OCI-LY1 (cell line): ENCODE results near the gene SLC12A3.

Source experiments
- EZH2 ChIP-seq: fragments of 200-600 bp; sonication (generic), shearing (Covaris generic); IDR thresholded peaks from 2 replicates; pipeline ENCODE4 v1.8.0; 2017; ENCODE audit warnings: borderline replicate concordance, mixed run types, mild to moderate bottlenecking, antibody characterized with exemption, low read length, moderate library complexity, mixed read lengths
- TF ChIP-seq, protein P1 (sequence below): fragments of 200-600 bp; sonication (generic), shearing (Covaris generic); IDR thresholded peaks from 2 replicates; pipeline ENCODE4 v1.5.1; 2017; ENCODE audit warnings: mild to moderate bottlenecking, antibody characterized with exemption, low read length, moderate library complexity, mixed read lengths

DNA sequence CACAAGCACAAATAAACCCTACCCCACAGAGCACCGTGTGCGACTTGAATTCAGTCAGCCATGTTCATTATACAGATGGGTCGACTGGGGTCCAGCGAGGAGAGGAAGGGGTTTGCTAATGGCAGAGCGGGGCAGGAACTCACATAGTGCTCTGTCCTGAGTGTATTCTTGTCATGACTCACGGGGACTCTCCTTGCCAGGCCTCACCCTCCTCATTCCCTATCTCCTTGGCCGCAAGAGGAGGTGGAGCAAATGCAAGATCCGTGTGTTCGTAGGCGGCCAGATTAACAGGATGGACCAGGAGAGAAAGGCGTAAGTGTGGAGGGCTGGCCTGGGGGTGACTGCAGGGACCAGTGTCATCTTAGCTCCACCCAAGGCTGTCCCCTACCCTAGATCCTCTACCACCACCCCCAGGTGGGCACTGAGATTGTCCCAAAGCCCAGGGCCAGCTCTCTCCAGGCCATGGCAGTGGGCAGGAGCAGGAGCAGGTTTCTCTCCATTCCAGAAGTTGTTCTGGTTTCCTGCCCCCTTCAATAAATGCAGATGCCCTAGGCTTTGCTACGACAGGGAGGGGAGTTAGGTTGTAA is 29.4 kb downstream of the SLC12A3 start:
- TF ChIP-seq, protein P1, sequence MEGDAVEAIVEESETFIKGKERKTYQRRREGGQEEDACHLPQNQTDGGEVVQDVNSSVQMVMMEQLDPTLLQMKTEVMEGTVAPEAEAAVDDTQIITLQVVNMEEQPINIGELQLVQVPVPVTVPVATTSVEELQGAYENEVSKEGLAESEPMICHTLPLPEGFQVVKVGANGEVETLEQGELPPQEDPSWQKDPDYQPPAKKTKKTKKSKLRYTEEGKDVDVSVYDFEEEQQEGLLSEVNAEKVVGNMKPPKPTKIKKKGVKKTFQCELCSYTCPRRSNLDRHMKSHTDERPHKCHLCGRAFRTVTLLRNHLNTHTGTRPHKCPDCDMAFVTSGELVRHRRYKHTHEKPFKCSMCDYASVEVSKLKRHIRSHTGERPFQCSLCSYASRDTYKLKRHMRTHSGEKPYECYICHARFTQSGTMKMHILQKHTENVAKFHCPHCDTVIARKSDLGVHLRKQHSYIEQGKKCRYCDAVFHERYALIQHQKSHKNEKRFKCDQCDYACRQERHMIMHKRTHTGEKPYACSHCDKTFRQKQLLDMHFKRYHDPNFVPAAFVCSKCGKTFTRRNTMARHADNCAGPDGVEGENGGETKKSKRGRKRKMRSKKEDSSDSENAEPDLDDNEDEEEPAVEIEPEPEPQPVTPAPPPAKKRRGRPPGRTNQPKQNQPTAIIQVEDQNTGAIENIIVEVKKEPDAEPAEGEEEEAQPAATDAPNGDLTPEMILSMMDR = no peak
- no peak for TF ChIP-seq EZH2
